ENCODE results near the gene RIMKLB.
"Not testable (repeated sequence)": the region's sequence is repeated elsewhere in the genome, so short reads cannot be mapped to it uniquely, and the experiment has no call there.

The RIMKLB gene

DNA sequence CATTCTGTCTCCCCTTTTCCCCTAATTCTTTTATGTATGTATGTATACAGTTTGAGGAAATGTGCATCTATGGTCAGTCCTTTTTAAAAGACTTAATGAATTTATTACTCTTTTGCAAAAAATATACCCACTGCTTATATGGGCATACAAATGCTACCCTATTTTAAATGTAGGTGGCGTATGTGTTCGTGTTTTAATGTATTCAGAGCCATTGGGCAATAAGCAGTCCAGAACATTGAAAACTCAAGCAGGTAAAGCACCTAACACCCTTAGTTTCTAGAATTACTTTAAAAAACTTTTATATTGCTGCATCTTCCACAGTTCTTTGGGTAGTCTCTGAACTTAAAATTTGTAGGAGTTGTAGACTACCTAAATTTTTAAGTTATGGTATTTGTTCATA lies 82.1 kb downstream of the RIMKLB start:
- TF ChIP-seq NFRKB (IDR thresholded peaks at IDR 0.05), result no peak
- TF ChIP-seq TARDBP (IDR thresholded peaks at IDR 0.05), result no peak
- no peak for TF ChIP-seq SUZ12 (IDR thresholded peaks at IDR 0.05)
- no peak for DNase-seq (ENCODE audit: extremely low spot score)

DNA sequence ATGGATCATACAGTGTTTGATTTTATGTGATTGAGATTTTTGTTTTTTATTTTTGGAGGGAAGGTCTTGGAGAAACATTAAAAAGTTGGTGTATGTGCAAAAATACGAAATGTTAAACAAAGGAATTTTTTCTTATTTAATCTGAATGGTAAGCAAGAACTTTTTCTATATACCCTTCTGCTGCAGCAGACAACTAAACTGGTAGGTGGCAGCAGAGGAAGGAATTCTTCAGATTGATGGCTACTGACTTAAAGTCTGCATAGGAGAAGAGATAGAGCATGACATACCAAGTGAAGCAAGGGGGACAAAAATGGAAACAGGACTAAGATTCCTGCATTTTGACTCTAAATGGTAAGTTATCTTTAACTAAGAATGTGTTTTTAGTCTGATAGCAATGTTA lies 82.6 kb downstream of the RIMKLB start:
- no peak for TF ChIP-seq HDGF (IDR thresholded peaks at IDR 0.05; ENCODE audit: borderline replicate concordance)
- TF ChIP-seq FOXK2 (IDR thresholded peaks at IDR 0.05), result no peak
- no peak for TF ChIP-seq FOXA1 (IDR thresholded peaks at IDR 0.05)
- no peak for TF ChIP-seq SUZ12 (IDR thresholded peaks at IDR 0.05)
- TF ChIP-seq NFRKB (IDR thresholded peaks at IDR 0.05), result no peak
- TF ChIP-seq, protein P1, sequence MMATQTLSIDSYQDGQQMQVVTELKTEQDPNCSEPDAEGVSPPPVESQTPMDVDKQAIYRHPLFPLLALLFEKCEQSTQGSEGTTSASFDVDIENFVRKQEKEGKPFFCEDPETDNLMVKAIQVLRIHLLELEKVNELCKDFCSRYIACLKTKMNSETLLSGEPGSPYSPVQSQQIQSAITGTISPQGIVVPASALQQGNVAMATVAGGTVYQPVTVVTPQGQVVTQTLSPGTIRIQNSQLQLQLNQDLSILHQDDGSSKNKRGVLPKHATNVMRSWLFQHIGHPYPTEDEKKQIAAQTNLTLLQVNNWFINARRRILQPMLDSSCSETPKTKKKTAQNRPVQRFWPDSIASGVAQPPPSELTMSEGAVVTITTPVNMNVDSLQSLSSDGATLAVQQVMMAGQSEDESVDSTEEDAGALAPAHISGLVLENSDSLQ (IDR thresholded peaks at IDR 0.05), result no peak
- POLR2A ChIA-PET, result no interaction called here
- CTCF ChIA-PET, result no interaction called here

More for the DNA sequence above, 82.1 kb downstream of the RIMKLB start:
- ChIA-PET CTCF (no interaction called here), POLR2A (no interaction called here)

DNA sequence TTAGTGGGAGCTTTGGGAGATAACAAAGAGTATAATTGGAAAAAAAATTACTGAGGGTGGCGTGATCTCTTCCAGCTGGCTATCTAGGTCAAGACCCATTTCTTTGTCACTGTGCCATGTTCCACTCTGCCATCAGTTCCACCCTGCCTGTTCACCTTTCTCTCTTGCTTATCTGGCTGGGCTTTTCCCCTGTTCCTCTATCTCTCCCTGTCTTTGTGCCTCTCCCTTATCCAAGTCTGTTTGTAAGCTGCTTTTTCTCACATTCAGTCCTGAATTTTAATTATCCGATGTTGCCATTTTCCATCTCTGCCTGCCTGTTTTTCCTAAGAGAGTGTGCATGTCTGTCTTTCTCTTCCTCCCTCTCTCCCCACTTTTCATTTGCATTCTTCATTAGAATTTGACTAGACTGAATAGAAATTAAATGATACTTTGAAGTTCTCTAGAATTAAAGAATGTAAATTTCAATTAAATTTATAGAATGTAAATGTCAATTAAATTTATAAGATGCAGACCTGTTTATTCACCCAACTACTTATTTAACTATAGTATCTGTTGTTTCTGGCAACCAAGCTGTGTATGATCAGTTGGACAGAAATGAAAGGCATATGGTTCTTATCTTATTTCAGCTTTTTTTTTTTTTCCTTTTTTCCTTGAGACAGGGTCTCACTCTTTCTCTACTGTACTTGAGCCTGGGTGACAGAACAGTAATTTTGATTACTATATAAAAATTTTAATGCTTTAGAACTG lies 83.8 kb downstream of the RIMKLB start:
- no peak for DNase-seq (ENCODE audit: extremely low spot score)
- no peak for TF ChIP-seq HDGF (IDR thresholded peaks at IDR 0.05; ENCODE audit: borderline replicate concordance)
- TF ChIP-seq LEF1 (IDR thresholded peaks at IDR 0.05; ENCODE audit: borderline replicate concordance), result no peak
- no peak for TF ChIP-seq FOXK2 (IDR thresholded peaks at IDR 0.05)
- no peak for TF ChIP-seq FOXM1 (IDR thresholded peaks at IDR 0.05; ENCODE audit: borderline replicate concordance)
- TF ChIP-seq CTBP1 (IDR thresholded peaks at IDR 0.05; ENCODE audit: borderline replicate concordance), result no peak
- no peak for TF ChIP-seq NFRKB (IDR thresholded peaks at IDR 0.05)
- TF ChIP-seq SUZ12 (IDR thresholded peaks at IDR 0.05), result no peak
- no peak for TF ChIP-seq BHLHE40 (IDR thresholded peaks at IDR 0.05; ENCODE audit: borderline replicate concordance)
- TF ChIP-seq, protein P1 (IDR thresholded peaks at IDR 0.05), result no peak
- no peak for TF ChIP-seq FOXA1 (IDR thresholded peaks at IDR 0.05)
- no peak for TF ChIP-seq TARDBP (IDR thresholded peaks at IDR 0.05)
- no peak for TF ChIP-seq L3MBTL2 (conservative IDR thresholded peaks at IDR 0.05)
- ChIA-PET POLR2A (no interaction called here), CTCF (no interaction called here)

More for the DNA sequence above, 82.6 kb downstream of the RIMKLB start:
- peak; percentile 14 for DNase-seq (ENCODE audit: extremely low spot score)

DNA sequence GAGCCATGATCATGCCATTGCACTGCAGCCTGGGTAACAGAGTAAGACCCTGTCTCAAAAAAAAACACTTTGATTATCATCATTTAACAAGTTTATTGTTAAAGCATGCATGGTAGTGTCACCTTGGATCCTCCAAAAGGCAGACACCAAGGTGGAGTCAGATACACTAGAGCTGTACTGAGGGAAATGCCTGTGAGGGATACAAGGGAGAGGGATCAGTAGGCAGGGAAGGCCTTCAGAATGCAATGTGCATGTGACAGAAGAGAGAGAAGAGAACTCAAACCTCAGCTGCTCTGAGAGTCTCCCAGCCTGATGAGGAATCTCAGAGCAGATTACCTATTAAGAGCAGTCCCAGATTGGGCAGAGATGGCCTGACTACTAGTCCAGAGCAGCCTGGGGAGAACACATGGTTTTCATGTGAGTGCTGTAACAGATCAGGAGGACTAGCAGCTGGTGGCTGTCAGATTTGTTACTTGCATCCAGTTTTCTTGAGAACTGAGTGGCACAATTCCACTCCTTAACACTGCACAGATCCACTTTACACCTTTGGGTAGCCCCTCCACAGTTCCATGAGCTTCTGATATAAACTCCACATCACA lies 86.6 kb downstream of the RIMKLB start:
- DNase-seq (ENCODE audit: extremely low spot score), result no peak
- ChIA-PET CTCF (no interaction called here), POLR2A (interaction anchor here (0.7 kb wide), 1 partner anchor 35 kb away, joined by 3 read pairs; no protein-coding TSS in a partner anchor)
- no peak for TF ChIP-seq ZNF384 (IDR thresholded peaks at IDR 0.05)
- no peak for TF ChIP-seq NFRKB (IDR thresholded peaks at IDR 0.05)
- TF ChIP-seq SUZ12 (IDR thresholded peaks at IDR 0.05), result no peak
- no peak for TF ChIP-seq BHLHE40 (IDR thresholded peaks at IDR 0.05; ENCODE audit: borderline replicate concordance)
- no peak for TF ChIP-seq TARDBP (IDR thresholded peaks at IDR 0.05)
- TF ChIP-seq LEF1 (IDR thresholded peaks at IDR 0.05; ENCODE audit: borderline replicate concordance), result no peak
- no peak for TF ChIP-seq FOXK2 (IDR thresholded peaks at IDR 0.05)
- no peak for TF ChIP-seq ELF4 (IDR thresholded peaks at IDR 0.05)
- no peak for TF ChIP-seq L3MBTL2 (conservative IDR thresholded peaks at IDR 0.05)

DNA sequence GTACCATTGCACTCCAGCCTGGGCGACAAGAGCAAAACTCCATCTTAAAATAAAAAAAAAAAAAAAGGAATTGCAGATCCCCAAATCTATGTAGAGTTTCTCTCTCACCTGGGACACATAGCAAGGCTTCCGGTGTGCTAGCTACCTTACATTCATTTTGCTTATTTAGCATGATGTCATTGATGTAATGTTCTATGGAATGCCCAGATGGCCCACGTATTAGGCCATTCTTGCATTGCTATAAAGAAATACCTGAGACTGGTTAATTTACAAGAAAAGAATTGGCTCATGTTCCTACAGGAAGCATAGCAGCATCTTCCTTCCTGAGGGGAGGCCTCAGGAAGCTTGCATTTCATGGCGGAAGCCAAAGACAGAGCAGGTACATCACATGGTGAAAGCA lies 87.7 kb downstream of the RIMKLB start:
- ChIA-PET POLR2A (no interaction called here), CTCF (no interaction called here)
- TF ChIP-seq SUZ12 (IDR thresholded peaks at IDR 0.05) (no peak), BHLHE40 (IDR thresholded peaks at IDR 0.05; ENCODE audit: borderline replicate concordance) (no peak), HDGF (IDR thresholded peaks at IDR 0.05; ENCODE audit: borderline replicate concordance) (no peak), FOXM1 (IDR thresholded peaks at IDR 0.05; ENCODE audit: borderline replicate concordance) (no peak), NFRKB (IDR thresholded peaks at IDR 0.05) (no peak), CTBP1 (IDR thresholded peaks at IDR 0.05; ENCODE audit: borderline replicate concordance) (no peak), SP1 (IDR thresholded peaks at IDR 0.05) (no peak), L3MBTL2 (conservative IDR thresholded peaks at IDR 0.05) (no peak)
- DNase-seq (ENCODE audit: extremely low spot score), result no peak

DNA sequence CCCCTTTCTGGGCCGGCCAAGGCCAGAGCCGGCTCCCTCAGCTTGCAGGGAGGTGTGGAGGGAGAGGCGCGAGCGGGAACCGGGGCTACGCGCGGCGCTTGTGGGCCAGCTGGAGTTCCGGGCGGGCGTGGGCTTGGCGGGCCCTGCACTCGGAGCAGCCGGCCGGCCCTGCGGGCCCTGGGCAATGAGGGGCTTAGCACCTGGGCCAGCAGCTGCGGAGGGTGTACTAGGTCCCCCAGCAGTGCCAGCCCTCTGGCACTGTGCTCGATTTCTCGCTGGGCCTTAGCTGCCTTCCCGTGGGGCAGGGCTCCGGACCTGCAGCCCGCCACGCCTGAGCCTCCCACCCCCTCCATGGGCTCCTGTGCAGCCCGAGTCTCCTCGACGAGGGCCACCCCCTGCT lies 89.4 kb downstream of the RIMKLB start:
- DNase-seq (ENCODE audit: extremely low spot score); CTCF ChIA-PET; POLR2A ChIA-PET: not testable (repeated sequence)

DNA sequence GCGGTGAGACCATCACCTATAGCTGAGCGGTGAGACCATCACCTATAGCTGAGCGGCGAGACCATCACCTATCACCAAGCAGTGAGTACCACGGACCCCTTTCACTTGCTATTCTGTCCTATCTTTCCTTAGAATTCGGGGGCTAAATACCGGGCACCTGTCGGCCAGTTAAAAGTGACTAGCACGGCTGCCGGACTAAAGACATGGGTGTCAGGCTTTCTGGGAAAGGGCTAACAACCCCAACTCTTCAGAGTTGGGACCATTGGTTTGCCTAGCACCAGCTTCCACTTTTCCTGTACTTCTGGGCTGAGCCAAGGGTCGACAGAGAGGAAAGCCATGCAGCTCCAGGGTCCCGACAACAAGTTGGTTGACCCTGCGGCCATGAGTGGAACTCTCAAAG lies 90.9 kb downstream of the RIMKLB start:
- POLR2A ChIA-PET; CTCF ChIA-PET; DNase-seq (ENCODE audit: extremely low spot score): not testable (repeated sequence)

DNA sequence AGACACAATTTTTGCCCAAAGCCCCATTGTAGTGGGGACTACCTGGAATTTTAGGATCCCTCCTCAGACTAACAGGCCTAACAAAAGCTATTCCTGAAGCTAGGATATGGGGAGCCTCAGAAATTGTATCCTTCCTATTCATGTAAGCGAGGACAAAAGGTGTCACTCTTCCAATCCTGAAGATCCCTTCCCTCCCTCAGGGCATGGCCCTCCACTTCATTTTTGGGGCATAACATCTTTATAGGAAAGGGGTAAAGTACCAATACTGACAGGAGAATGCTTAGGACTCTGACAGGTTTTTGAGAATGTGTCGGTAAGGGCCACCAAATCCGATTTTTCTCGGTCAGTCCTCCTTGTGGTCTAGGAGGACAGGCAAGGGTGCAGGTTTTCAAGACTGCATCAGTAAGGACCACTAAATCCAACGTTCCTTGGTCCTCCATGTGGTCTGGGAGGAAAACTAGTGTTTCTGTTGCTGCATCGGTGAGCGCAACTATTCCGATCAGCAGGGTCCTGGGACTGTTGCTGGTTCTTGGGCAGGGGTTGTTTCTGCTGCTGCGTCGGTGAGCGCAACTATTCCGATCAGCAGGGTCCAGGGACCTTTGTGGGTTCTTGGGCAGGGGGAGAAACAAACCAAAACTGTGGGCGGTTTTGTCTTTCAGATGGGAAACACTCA lies 91.7 kb downstream of the RIMKLB start:
- POLR2A ChIA-PET; CTCF ChIA-PET; DNase-seq (ENCODE audit: extremely low spot score): not testable (repeated sequence)

DNA sequence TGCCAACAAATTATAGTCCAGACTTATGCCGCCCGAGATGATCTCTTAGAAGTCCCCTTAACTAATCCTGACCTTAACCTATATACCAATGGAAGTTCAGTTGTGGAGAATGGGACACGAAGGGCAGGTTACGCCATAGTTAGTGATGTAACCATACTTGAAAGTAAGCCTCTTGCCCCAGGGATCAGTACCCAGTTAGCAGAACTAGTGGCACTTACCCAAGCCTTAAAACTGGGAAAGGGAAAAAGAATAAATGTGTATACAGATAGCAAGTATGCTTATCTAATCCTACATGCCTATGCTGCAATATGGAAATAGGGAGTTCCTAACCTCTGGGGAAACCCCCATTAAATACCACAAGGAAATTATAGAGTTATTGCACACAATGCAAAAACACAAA lies 95.4 kb downstream of the RIMKLB start:
- DNase-seq (ENCODE audit: extremely low spot score); POLR2A ChIA-PET; CTCF ChIA-PET: not testable (repeated sequence)

DNA sequence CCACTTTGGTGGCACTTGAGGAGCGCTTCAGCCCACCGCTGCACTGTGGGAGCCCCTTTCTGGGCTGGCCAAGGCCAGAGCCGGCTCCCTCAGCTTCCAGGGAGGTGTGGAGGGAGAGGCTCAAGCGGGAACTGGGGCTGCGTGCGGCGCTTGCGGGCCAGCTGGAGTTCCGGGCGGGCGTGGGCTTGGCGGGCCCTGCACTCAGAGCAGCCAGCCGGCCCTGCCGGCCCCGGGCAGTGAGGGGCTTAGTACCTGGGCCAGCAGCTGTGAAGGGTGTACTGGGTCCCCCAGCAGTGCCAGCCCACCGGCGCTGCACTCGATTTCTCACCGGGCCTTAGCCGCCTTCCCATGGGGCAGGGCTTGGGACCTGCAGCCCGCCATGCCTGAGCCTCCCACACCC lies 96.8 kb downstream of the RIMKLB start:
- DNase-seq (ENCODE audit: extremely low spot score); POLR2A ChIA-PET; CTCF ChIA-PET: not testable (repeated sequence)

Measured in HEK293T (cell line).